Astrocyte of the spinal cord (primary cell): ENCODE measurements around the gene NUDT16.

ENCODE experiments used
- DNase-seq: peaks from one replicate; pipeline ENCODE4 v3.0.0; 2011; ENCODE audit warnings: low read depth, low spot score
- H3K4me3 ChIP-seq: 2 replicates; pipeline ENCODE4 v1.5.1; 2011; ENCODE audit warnings: low read depth, mild to moderate bottlenecking, low read length, moderate library complexity
- in situ Hi-C: cut with HindIII; loops from 2 replicates; pipeline ENCODE4 v1.10.0; 2017; ENCODE audit warnings: low sequenced_read_pairs
- TF ChIP-seq, protein P1 (sequence below): IDR thresholded peaks from 2 replicates; pipeline ENCODE4 v1.5.1; 2012; ENCODE audit warnings: low read depth, mild to moderate bottlenecking, low read length, inconsistent platforms

Gene NUDT16

DNA sequence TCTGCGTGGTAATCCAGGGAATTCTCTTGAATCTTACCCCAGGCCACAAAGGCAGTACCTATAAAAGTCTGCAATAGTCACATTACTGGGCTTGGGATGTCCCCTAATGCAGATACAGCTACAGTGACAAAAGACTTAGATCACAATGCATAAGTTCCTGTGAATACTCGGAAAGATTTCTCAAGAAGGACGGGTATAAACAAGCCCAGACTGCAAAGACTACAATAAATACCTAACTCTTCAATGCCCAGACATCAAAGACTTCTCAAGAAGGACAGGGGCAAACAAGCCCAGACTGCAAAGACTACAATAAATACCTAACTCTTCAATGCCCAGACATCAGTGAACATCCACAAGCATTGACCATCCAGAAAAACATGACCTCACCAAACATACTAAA is 50.9 kb downstream of the NUDT16 start:
- in situ Hi-C loops, result no loop called here
- DNase-seq, result no peak
- TF ChIP-seq, protein P1, sequence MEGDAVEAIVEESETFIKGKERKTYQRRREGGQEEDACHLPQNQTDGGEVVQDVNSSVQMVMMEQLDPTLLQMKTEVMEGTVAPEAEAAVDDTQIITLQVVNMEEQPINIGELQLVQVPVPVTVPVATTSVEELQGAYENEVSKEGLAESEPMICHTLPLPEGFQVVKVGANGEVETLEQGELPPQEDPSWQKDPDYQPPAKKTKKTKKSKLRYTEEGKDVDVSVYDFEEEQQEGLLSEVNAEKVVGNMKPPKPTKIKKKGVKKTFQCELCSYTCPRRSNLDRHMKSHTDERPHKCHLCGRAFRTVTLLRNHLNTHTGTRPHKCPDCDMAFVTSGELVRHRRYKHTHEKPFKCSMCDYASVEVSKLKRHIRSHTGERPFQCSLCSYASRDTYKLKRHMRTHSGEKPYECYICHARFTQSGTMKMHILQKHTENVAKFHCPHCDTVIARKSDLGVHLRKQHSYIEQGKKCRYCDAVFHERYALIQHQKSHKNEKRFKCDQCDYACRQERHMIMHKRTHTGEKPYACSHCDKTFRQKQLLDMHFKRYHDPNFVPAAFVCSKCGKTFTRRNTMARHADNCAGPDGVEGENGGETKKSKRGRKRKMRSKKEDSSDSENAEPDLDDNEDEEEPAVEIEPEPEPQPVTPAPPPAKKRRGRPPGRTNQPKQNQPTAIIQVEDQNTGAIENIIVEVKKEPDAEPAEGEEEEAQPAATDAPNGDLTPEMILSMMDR, result no peak
- H3K4me3 ChIP-seq, result no peak overlapping the region

GRCh38 chr3:131435000-131435399 is 53.4 kb downstream of the NUDT16 start:
- TF ChIP-seq, protein P1, result no peak
- in situ Hi-C loops, result no loop called here
- no peak for DNase-seq
- H3K4me3 ChIP-seq, result no peak overlapping the region
